ENCODE measurements around the gene KCNQ1.

- TF ChIP-seq POLR2A (IDR thresholded peaks at IDR 0.05) (no peak), POLR2AphosphoS5 (IDR thresholded peaks at IDR 0.05; ENCODE audit: insufficient read depth in 1 of 2, low read depth in 1 of 2) (no peak)
These were observed 8.7 kb upstream of the KCNQ1 start for GRCh38 chr11:2436013-2436520.
